ENCODE results near the gene TASOR2.

- TF ChIP-seq POLR2AphosphoS5 (IDR thresholded peaks at IDR 0.05) (no peak), POLR2A (IDR thresholded peaks at IDR 0.05) (no peak)
- TF ChIP-seq, protein P1, sequence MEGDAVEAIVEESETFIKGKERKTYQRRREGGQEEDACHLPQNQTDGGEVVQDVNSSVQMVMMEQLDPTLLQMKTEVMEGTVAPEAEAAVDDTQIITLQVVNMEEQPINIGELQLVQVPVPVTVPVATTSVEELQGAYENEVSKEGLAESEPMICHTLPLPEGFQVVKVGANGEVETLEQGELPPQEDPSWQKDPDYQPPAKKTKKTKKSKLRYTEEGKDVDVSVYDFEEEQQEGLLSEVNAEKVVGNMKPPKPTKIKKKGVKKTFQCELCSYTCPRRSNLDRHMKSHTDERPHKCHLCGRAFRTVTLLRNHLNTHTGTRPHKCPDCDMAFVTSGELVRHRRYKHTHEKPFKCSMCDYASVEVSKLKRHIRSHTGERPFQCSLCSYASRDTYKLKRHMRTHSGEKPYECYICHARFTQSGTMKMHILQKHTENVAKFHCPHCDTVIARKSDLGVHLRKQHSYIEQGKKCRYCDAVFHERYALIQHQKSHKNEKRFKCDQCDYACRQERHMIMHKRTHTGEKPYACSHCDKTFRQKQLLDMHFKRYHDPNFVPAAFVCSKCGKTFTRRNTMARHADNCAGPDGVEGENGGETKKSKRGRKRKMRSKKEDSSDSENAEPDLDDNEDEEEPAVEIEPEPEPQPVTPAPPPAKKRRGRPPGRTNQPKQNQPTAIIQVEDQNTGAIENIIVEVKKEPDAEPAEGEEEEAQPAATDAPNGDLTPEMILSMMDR (IDR thresholded peaks at IDR 0.05 in 8 of 11, conservative IDR thresholded peaks at IDR 0.05 in 3 of 11) = no peak
Measured at GRCh38 chr10:5652746-5653145, 31.9 kb upstream of the TASOR2 start.

All from spleen (tissue), 7 donors.